HL-60 (cell line): ENCODE data around the gene SH3PXD2A.

Experiments
- DNase-seq, 2 experiments: peaks; one replicate each; pipeline ENCODE4 v3.0.0-alpha.2; 2010 to 2020; ENCODE audit warnings: low read depth in 1 of 2, low spot score in 1 of 2
- H3K27ac ChIP-seq: fragments of 250-450 bp; sonication (Bioruptor Pico); replicated peaks from 2 replicates; pipeline ENCODE4 v1.5.1; 2020; ENCODE audit warnings: mild to moderate bottlenecking, moderate library complexity
- H3K27me3 ChIP-seq: fragments of 250-450 bp; sonication (Bioruptor Pico); 2 replicates; pipeline ENCODE4 v1.5.1; 2021; ENCODE audit warnings: mild to moderate bottlenecking, moderate library complexity; ENCODE audit not compliant: insufficient read depth, poor library complexity, severe bottlenecking
- H3K4me3 ChIP-seq: replicated peaks from 2 replicates; pipeline ENCODE4 v1.5.1; 2011; ENCODE audit warnings: mild to moderate bottlenecking, control low read depth, low read length; ENCODE audit not compliant: insufficient read depth
- GABPA ChIP-seq: IDR thresholded peaks from 2 replicates; pipeline ENCODE4 v1.6.1; 2012; ENCODE audit warnings: low read depth
- POLR2AphosphoS5 ChIP-seq: IDR thresholded peaks from 2 replicates; pipeline ENCODE4 v1.6.1; 2012; ENCODE audit warnings: low read depth
- SPI1 ChIP-seq: IDR thresholded peaks from 2 replicates; pipeline ENCODE4 v1.6.1; 2012; ENCODE audit warnings: low read depth, mild to moderate bottlenecking, borderline replicate concordance
- TF ChIP-seq, protein P1 (sequence below): IDR thresholded peaks from one replicate; pipeline ENCODE4 v1.5.1; 2011; ENCODE audit warnings: low read length, control low read depth, inconsistent platforms; ENCODE audit not compliant: insufficient read depth
- TF ChIP-seq, protein P2 (sequence below): IDR thresholded peaks from 2 replicates; pipeline ENCODE4 v1.6.1; 2012; ENCODE audit warnings: low read depth; ENCODE audit not compliant: insufficient replicate concordance

SH3PXD2A gene

DNA sequence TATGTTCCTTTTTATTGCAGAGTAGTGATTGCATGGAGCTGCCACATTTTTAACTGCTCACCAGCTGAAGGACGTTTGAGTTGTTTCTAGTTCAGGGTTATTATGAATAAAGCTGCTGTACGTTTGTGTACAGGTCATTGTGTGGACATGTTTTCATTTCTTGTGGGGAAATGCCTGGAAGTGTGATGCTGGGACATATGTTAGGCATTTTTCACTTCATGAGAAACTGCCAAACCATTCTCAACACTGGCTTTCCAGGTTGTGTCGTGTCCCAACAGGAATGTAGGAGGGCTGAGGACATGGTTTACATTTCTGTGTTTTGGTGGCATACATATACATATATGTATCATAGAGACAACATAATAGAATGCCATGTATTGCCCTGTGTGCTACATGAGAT lies 288.8 kb downstream of the SH3PXD2A start:
- no peak for TF ChIP-seq GABPA
- TF ChIP-seq SPI1, result no peak
- no peak for TF ChIP-seq POLR2AphosphoS5
- TF ChIP-seq, protein P1, sequence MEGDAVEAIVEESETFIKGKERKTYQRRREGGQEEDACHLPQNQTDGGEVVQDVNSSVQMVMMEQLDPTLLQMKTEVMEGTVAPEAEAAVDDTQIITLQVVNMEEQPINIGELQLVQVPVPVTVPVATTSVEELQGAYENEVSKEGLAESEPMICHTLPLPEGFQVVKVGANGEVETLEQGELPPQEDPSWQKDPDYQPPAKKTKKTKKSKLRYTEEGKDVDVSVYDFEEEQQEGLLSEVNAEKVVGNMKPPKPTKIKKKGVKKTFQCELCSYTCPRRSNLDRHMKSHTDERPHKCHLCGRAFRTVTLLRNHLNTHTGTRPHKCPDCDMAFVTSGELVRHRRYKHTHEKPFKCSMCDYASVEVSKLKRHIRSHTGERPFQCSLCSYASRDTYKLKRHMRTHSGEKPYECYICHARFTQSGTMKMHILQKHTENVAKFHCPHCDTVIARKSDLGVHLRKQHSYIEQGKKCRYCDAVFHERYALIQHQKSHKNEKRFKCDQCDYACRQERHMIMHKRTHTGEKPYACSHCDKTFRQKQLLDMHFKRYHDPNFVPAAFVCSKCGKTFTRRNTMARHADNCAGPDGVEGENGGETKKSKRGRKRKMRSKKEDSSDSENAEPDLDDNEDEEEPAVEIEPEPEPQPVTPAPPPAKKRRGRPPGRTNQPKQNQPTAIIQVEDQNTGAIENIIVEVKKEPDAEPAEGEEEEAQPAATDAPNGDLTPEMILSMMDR, result no peak
- TF ChIP-seq, protein P2, sequence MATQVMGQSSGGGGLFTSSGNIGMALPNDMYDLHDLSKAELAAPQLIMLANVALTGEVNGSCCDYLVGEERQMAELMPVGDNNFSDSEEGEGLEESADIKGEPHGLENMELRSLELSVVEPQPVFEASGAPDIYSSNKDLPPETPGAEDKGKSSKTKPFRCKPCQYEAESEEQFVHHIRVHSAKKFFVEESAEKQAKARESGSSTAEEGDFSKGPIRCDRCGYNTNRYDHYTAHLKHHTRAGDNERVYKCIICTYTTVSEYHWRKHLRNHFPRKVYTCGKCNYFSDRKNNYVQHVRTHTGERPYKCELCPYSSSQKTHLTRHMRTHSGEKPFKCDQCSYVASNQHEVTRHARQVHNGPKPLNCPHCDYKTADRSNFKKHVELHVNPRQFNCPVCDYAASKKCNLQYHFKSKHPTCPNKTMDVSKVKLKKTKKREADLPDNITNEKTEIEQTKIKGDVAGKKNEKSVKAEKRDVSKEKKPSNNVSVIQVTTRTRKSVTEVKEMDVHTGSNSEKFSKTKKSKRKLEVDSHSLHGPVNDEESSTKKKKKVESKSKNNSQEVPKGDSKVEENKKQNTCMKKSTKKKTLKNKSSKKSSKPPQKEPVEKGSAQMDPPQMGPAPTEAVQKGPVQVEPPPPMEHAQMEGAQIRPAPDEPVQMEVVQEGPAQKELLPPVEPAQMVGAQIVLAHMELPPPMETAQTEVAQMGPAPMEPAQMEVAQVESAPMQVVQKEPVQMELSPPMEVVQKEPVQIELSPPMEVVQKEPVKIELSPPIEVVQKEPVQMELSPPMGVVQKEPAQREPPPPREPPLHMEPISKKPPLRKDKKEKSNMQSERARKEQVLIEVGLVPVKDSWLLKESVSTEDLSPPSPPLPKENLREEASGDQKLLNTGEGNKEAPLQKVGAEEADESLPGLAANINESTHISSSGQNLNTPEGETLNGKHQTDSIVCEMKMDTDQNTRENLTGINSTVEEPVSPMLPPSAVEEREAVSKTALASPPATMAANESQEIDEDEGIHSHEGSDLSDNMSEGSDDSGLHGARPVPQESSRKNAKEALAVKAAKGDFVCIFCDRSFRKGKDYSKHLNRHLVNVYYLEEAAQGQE, result no peak
- H3K27me3 ChIP-seq, result no peaks in the 10 kb centered on the region

DNA sequence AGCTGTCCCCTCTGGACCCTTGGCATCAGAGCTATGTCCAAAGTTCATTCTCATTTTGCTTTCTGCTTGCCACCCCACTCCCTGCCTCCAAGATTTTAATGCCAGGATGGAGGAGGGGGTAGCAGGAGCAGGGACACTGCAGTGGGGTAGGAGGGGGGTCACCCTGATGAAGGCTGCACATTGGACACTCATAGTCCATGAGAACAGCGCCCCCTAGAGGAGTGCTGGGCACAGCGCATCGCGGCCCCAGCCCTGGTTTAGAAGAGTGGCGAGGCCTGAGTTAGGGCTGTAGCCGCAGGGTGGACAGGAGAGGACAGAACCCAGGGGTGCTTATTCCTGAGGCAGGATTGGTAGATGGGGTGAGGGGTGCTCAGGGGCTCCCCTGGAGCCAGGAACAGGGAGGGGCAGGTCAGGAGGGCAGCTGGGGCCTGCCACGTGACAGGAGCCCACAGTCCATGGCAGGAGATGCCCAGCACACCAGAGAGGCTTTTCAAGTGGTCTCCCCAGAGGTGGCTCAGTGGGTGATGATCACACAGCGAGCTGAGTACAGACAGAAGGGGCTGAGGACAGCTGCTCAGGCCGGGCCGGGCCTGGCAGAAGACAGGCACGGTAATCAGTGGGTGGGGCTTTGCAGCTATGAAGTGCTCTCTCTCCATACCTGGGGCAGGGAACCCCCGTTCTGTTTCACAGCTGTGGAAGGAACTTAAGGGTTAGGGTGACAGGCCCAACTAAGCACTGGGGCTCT lies 290.4 kb downstream of the SH3PXD2A start:
- no peak for TF ChIP-seq POLR2AphosphoS5
- TF ChIP-seq, protein P1, result peak; percentile 23
- Histone ChIP-seq H3K27me3 (no peaks in the 10 kb centered on the region), H3K4me3 (no peak overlapping the region), H3K27ac (no peak overlapping the region)
- no peak for DNase-seq

More for the DNA sequence above, 288.8 kb downstream of the SH3PXD2A start:
- no peak for DNase-seq
- H3K27ac ChIP-seq, result no peak overlapping the region
- no peak overlapping the region for H3K4me3 ChIP-seq

DNA sequence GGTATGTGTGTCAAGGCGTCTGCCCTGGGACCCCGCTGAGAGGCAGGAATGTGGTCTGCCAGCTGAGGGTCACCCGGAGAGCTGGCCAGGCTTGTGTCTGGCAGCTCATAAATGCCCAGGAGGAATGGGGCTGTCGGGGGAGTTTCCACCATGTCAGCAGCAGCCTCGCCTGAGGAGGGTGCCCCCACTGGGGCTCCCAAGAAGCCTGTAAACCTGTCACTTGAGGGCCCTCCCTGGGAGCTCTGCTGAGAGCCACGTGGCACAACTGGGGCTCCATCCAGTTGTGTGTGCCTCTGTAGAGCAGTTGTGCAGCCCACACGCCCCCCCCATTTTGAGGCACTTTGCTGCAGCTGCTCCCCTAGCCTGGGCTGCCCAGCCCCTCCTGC lies 291.3 kb downstream of the SH3PXD2A start:
- Histone ChIP-seq H3K4me3 (no peak overlapping the region), H3K27ac (no peak overlapping the region), H3K27me3 (no peaks in the 10 kb centered on the region)
- DNase-seq, result no peak
- TF ChIP-seq GABPA (no peak), POLR2AphosphoS5 (no peak), SPI1 (no peak)
- TF ChIP-seq, protein P2, result no peak
- TF ChIP-seq, protein P1, result no peak
